ENCODE data around the gene ENAH.

Gene ENAH

GRCh38 chr1:225565847-225566246, 87.1 kb downstream of the ENAH start:
- no peaks in the 10 kb centered on the region for H3K9me3 ChIP-seq (replicated peaks; ENCODE audit: insufficient read depth, low read length)
- no peak overlapping the region for H2AFZ ChIP-seq (ENCODE audit: low read length)

GRCh38 chr1:225561675-225562074, 91.2 kb downstream of the ENAH start:
- Histone ChIP-seq H2AFZ (ENCODE audit: low read length) (no peak overlapping the region), H4K20me1 (ENCODE audit: insufficient read depth, low read length) (no peaks in the 10 kb centered on the region), H3K36me3 (replicated peaks; ENCODE audit: insufficient read depth, low read length) (no peaks in the 10 kb centered on the region), H3K9ac (ENCODE audit: low read length) (no peak overlapping the region), H3F3A (ENCODE audit: insufficient read depth, low read length) (no peaks in the 10 kb centered on the region), H3K27ac (ENCODE audit: low read length) (no peak overlapping the region), H3K27me3 (replicated peaks; ENCODE audit: insufficient read depth, low read length) (no peaks in the 10 kb centered on the region), H3K9me2 (replicated peaks; ENCODE audit: insufficient read depth, low read length) (no peaks in the 10 kb centered on the region), H3K4me3 (ENCODE audit: low read length) (no peak overlapping the region), H3K4me2 (ENCODE audit: low read depth, low read length) (no peak overlapping the region), H3K79me2 (ENCODE audit: low read length) (no peaks in the 10 kb centered on the region), H3K4me1 (ENCODE audit: low read length) (no peaks in the 10 kb centered on the region), H3K9me3 (replicated peaks; ENCODE audit: insufficient read depth, low read length) (no peaks in the 10 kb centered on the region)
- DNase-seq, result no peak
- TF ChIP-seq CTCF (IDR thresholded peaks at IDR 0.05; ENCODE audit: low read length), result no peak
- TF ChIP-seq EZH2phosphoT487 (IDR thresholded peaks at IDR 0.05; ENCODE audit: low read length), result no peak
- no peak for TF ChIP-seq EZH2 (optimal IDR thresholded peaks at IDR 0.05; ENCODE audit: low read depth, low read length)

More at GRCh38 chr1:225565847-225566246, 87.1 kb downstream of the ENAH start:
- H3K27ac ChIP-seq (ENCODE audit: low read length), result no peak overlapping the region
- H3K79me2 ChIP-seq (ENCODE audit: low read length), result no peaks in the 10 kb centered on the region
- H4K20me1 ChIP-seq (ENCODE audit: insufficient read depth, low read length), result no peaks in the 10 kb centered on the region
- no peak overlapping the region for H3K9ac ChIP-seq (ENCODE audit: low read length)
- no peaks in the 10 kb centered on the region for H3K27me3 ChIP-seq (replicated peaks; ENCODE audit: insufficient read depth, low read length)
- H3F3A ChIP-seq (ENCODE audit: insufficient read depth, low read length), result no peaks in the 10 kb centered on the region
- H3K4me3 ChIP-seq (ENCODE audit: low read length), result no peak overlapping the region
- H3K4me2 ChIP-seq (ENCODE audit: low read depth, low read length), result no peak overlapping the region
- H3K4me1 ChIP-seq (ENCODE audit: low read length), result no peaks in the 10 kb centered on the region
- no peak for DNase-seq
- no peaks in the 10 kb centered on the region for H3K36me3 ChIP-seq (replicated peaks; ENCODE audit: insufficient read depth, low read length)
- TF ChIP-seq EZH2phosphoT487 (IDR thresholded peaks at IDR 0.05; ENCODE audit: low read length), result no peak
- TF ChIP-seq EZH2 (optimal IDR thresholded peaks at IDR 0.05; ENCODE audit: low read depth, low read length), result no peak
- TF ChIP-seq CTCF (IDR thresholded peaks at IDR 0.05; ENCODE audit: low read length), result no peak
- H3K9me2 ChIP-seq (replicated peaks; ENCODE audit: insufficient read depth, low read length), result no peaks in the 10 kb centered on the region

GRCh38 chr1:225559902-225560301, 93.0 kb downstream of the ENAH start:
- H3K9ac ChIP-seq (ENCODE audit: low read length), result no peak overlapping the region
- no peak overlapping the region for H3K27ac ChIP-seq (ENCODE audit: low read length)
- H2AFZ ChIP-seq (ENCODE audit: low read length), result no peak overlapping the region
- H3K79me2 ChIP-seq (ENCODE audit: low read length), result no peaks in the 10 kb centered on the region
- H4K20me1 ChIP-seq (ENCODE audit: insufficient read depth, low read length), result no peaks in the 10 kb centered on the region
- H3K36me3 ChIP-seq (replicated peaks; ENCODE audit: insufficient read depth, low read length), result no peaks in the 10 kb centered on the region
- DNase-seq, result no peak
- H3F3A ChIP-seq (ENCODE audit: insufficient read depth, low read length), result no peaks in the 10 kb centered on the region
- H3K4me3 ChIP-seq (ENCODE audit: low read length), result no peak overlapping the region
- H3K4me1 ChIP-seq (ENCODE audit: low read length), result no peaks in the 10 kb centered on the region
- H3K4me2 ChIP-seq (ENCODE audit: low read depth, low read length), result no peak overlapping the region
- H3K27me3 ChIP-seq (replicated peaks; ENCODE audit: insufficient read depth, low read length), result no peaks in the 10 kb centered on the region
- no peaks in the 10 kb centered on the region for H3K9me2 ChIP-seq (replicated peaks; ENCODE audit: insufficient read depth, low read length)
- TF ChIP-seq EZH2 (optimal IDR thresholded peaks at IDR 0.05; ENCODE audit: low read depth, low read length) (no peak), EZH2phosphoT487 (IDR thresholded peaks at IDR 0.05; ENCODE audit: low read length) (no peak), CTCF (IDR thresholded peaks at IDR 0.05; ENCODE audit: low read length) (no peak)
- H3K9me3 ChIP-seq (replicated peaks; ENCODE audit: insufficient read depth, low read length), result no peaks in the 10 kb centered on the region
